A204.1 (cell line): Measurements from ENCODE around the gene SIM1.
"Not testable (repeated sequence)": the region's sequence is repeated elsewhere in the genome, so short reads cannot be mapped to it uniquely, and the experiment has no call there.

Experiments used
- FAIRE-seq: peaks from 2 replicates; lab custom pipeline; 2012; peaks lifted over from hg19 to GRCh38; lab: Jason Lieb, UNC

Gene SIM1

GRCh38 chr6:100426241-100426640 is 38.5 kb downstream of the SIM1 start:
- no peak for FAIRE-seq

GRCh38 chr6:100420711-100421110 is 44.0 kb downstream of the SIM1 start:
- no peak for FAIRE-seq

DNA sequence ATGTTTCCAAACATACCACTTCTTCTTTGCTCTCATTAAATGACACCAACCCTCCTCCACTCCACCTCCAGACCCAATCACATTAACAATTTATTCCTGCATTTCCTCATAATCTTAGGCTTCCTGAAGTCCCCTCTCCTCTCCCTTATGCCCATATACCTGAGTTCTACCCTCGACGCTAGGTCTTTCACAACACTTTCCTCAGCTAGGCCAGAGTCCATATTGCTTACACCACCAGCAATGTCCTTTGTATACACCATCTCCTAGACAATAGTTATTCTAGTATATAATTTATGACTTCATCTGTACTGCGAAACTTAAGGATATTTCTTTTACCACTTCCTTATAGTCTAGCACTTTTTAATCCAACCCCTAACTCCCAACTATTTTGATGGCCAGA is 47.7 kb downstream of the SIM1 start:
- no peak for FAIRE-seq

DNA sequence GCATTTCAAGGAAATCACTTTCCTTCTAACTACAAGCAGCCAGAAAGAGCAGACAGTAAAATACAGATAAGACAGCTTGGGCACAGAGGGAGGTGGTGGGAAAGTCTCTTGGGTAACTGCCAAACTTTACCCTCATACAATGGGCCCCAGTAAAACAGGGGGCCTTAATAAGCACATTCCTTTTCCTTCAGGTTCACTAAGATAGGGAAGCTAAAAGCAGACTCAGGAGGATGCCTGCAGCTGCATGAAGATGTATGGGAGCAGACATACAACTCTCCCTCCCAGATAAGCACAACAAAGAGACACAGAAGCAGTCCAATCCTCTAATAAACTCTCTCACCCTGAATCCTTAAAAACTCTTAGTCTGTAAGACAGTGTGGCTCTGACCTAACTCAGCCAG is 49.0 kb downstream of the SIM1 start:
- FAIRE-seq: no peak

DNA sequence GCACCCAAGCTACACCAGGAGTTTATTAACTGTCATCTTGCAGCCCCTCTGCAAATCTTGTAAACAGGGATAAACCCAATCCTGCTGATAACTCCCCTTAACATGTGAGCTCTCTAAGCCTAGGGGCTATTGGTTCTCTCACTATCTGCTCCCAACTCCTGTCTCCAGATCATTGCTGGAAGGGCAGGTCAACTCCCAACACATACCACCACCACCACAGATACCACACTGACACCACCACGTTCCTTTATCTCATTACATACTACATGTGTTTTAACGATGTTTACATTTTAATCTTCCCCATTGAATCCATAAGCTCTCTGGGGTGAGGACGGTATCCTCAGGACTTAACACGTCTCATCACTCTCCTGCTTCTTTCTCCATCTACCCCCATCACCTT is 51.8 kb downstream of the SIM1 start:
- no peak for FAIRE-seq

DNA sequence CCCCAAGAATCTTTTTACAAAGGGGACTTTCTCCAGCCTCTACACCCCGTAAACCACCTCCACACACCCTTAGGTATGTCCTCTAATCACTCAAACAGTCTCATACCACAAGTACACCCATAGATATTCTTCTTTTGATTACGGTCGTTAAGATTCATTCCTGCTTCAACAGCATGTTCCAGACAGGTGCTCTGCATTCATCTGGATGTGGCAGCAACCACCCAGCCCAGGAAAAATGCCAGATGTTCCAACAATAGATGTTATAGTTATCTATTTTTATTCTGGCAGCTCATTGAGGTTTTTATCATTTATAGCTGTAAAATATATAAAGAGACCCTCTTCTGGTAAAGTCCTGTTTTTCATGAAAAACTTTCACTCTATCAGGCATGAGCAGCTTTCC is 60.7 kb downstream of the SIM1 start:
- FAIRE-seq: no peak

DNA sequence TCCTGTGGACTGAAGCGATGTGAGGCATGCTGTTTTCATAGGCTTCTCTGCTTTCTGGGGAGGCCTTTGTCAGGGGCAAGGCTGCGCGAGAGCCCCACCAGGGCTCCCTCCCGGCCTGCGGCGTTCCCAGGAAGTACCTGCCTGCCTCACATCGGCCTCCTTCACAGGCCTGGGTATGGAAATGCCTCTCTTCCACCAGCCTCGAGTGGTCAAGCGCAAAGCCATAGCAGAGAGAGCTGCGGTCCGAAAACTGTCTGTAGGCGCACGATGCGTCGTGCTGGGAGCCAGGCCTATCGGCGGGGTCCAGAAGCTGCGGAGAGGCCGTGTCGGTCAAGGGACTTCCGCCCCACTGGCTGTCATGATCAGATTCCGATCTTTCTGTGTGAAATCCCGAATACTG is 71.2 kb downstream of the SIM1 start:
- FAIRE-seq: no peak

- no peak for FAIRE-seq
Measured at GRCh38 chr6:100392423-100392822, 72.3 kb downstream of the SIM1 start.

DNA sequence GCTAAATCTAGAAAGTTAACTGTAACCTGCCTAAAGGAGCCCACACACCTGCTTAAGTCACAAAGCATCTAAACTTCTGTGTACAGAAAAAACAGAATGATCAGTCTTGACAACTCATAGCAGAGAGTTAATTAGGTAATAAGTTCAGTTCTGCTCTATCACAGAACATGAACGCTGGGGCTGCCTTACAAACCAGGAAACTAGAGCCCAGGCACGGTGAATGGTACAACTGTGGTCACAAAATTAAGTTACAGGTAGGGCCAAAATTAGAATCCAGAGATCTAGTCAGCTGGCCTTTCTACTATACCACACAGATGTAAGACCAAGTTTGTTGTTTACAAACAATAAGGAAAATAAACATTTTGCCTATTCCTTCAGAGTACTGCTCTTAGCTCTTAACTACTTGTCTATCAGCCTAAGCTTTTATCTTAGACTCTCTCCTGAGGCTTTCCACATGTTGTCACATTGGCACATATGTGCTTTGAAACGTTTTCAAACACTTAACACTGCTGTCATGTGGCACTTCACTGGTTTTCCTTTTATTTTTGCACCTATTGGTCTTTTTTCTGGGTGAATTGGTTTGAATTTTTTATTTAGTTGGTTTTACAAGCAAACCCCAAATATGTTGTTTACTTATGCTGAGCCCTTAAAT is 75.7 kb downstream of the SIM1 start:
- FAIRE-seq: no peak

DNA sequence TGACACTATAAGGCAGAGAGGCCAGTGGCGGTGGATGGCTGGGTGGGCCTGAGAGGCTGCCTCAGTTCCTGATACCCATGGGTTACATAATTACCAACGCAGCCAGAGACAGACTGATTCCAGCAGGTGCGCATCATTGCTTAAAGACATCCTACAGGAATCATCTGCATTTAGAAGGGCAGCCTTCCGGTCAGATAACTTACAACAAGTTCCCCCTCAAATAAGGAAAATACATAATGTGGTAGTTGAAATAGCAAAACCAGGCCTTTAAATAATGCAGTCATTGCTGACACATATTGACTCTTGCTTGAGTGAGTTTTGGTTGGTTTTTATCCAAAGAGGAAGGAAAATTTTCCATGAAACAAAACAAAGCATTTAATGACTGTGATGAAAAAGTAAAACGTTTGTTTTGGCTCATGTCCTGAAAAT is 81.9 kb downstream of the SIM1 start:
- FAIRE-seq: no peak

DNA sequence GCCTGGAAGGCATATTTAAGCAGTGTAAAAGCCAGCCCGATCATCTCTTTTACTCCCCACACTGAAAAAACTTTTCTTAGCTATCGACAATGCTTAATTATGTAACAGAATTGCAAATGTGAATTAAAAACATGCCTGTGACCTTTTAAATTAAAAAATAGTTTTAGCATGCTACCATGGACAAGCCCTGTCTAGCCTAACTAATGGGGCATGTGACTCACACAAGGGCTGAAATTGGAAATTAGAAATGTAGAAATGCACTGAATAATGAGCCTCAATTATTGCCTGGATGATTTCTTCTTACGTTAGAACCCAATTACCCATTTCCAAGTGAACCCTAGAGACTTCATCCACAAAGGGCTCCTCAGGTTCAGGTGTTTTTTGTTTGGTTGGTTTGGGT is 82.7 kb downstream of the SIM1 start:
- no peak for FAIRE-seq

GRCh38 chr6:100381111-100381510 is 83.6 kb downstream of the SIM1 start:
- FAIRE-seq: no peak

DNA sequence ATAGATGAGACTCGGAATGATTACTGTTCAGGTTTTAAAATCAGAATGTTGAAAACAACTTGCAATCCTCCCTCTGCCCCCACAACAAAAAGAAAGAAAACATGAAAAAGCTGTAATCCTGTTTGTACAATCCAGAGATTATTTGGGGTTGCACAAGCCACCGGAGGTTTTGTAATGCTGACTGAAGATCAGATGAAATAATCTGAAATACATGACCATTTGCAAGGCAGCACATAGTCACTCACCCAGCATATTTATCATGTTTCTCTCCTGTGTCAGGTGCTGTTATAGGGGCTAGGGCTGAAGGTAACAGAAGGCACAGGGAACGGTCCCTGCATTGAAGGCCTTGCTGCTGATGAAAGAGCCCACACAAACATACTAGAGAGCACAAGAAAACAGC is 85.3 kb downstream of the SIM1 start:
- FAIRE-seq: no peak

GRCh38 chr6:100378576-100378975 is 86.1 kb downstream of the SIM1 start:
- FAIRE-seq: no peak

DNA sequence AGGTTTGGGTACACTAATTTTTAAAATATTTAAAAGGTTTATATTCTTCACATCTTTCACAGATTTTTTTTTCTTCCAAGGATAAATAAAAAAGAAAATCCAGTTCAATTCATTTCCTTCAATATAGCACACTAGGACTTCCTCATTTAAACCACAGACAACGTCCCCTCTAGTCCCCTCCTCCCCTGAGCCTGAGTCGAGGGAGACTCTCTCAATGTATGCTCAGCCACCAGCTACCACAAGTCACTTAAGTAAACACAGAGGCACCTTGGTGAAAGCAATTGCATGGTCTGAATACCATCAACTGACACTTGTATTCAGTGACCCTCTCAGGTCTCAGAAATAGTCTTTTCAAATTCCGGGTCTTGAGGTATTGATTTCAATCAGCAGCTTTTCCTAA is 88.6 kb downstream of the SIM1 start:
- no peak for FAIRE-seq

- FAIRE-seq: no peak
Measured at GRCh38 chr6:100372326-100373091, 92.2 kb downstream of the SIM1 start.

DNA sequence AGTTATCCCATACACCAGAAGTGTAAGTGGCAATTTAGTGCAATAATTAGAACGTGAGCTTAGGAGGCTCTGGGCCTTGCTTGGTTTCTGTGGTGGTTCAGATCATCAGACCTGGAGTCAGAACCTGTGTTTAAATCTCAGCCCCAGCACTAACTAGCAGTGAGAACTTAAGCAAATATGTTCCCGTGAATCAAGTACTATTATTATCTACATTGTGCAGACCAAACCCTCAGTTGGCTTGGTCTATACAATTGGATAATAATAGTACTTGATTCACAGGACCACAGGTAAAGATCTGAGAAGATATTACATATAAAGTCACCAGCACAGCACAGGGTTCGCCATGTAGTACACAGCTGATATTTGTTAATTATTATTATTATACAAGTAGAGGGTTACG is 93.1 kb downstream of the SIM1 start:
- FAIRE-seq: no peak

- FAIRE-seq: no peak
Measured at GRCh38 chr6:100370265-100370664, 94.5 kb downstream of the SIM1 start.

DNA sequence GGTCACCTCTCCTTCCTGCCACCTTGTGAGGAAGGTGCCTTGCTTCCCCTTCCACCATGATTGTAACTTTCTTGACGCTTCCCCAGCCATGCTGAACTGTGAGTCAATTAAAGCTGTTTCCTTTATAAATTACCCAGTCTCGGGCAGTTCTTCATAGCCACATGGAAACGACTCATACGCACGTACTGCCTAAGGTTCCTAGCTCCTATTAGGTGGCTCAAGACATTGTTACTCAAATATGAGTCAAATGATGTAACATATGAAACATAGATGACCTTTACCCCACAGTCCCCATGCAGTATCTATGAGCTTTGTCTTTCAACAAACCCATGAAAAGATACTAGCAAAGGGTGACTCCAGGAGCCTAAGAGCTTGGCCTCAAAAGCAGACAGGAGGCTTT is 98.3 kb downstream of the SIM1 start:
- no peak for FAIRE-seq

GRCh38 chr6:100363651-100364050 is 101.1 kb downstream of the SIM1 start:
- FAIRE-seq: no peak

DNA sequence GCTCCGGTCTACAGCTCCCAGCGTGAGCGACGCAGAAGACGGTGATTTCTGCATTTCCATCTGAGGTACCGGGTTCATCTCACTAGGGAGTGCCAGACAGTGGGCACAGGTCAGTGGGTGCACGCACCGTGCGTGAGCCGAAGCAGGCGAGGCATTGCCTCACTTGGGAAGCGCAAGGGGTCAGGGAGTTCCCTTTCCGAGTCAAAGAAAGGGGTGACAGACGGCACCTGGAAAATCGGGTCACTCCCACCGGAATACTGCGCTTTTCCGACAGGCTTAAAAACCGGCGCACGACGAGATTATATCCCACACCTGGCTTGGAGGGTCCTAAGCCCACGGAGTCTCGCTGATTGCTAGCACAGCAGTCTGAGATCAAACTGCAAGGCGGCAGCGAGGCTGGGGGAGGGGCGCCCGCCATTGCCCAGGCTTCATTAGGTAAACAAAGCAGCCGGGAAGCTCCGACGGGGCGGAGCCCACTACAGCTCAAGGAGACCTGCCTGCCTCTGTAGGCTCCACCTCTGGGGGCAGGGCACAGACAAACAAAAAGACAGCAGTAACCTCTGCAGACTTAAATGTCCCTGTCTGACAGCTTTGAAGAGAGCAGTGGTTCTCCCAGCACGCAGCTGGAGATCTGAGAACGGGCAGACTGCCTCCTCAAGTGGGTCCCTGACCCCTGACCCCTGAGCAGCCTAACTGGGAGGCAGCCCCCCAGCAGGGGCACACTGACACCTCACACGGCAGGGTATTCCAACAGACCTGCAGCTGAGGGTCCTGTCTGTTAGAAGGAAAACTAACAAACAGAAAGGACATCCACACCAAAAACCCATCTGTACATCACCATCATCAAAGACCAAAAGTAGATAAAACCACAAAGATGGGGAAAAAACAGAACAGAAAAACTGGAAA is 109.7 kb downstream of the SIM1 start:
- FAIRE-seq: not testable (repeated sequence)

- FAIRE-seq: no peak
Measured at GRCh38 chr6:100353276-100354015, 111.3 kb downstream of the SIM1 start.
